ENCODE measurements around the gene FNDC3B. TPM values are rescaled to one million over a fixed set of nuclear protein-coding genes. Genes with fewer than 3 reads are reported as not detected.
A peak's percentile ranks its signal among the peaks of the same experiment; 100 is the strongest.

FNDC3B gene
- total RNA-seq, 2 donors from 2014 or later = 17.6 to 17.9 TPM

- H3K27ac Mint-ChIP-seq = peak overlapping the region; percentile 79
- peaks cover 41% of the 10 kb centered on the region for H3K4me1 Mint-ChIP-seq
- no peaks in the 10 kb centered on the region for H3K27me3 Mint-ChIP-seq
- no peaks in the 10 kb centered on the region for H3K9me3 Mint-ChIP-seq
- peaks cover 5% of the 10 kb centered on the region for H3K36me3 Mint-ChIP-seq (ENCODE audit: low read depth)
- H3K4me3 Mint-ChIP-seq = peak overlapping the region; percentile 29
- no peak for ATAC-seq (replicated peaks)
These were observed 98.8 kb downstream of the FNDC3B start for GRCh38 chr3:172138193-172138537.

DNA sequence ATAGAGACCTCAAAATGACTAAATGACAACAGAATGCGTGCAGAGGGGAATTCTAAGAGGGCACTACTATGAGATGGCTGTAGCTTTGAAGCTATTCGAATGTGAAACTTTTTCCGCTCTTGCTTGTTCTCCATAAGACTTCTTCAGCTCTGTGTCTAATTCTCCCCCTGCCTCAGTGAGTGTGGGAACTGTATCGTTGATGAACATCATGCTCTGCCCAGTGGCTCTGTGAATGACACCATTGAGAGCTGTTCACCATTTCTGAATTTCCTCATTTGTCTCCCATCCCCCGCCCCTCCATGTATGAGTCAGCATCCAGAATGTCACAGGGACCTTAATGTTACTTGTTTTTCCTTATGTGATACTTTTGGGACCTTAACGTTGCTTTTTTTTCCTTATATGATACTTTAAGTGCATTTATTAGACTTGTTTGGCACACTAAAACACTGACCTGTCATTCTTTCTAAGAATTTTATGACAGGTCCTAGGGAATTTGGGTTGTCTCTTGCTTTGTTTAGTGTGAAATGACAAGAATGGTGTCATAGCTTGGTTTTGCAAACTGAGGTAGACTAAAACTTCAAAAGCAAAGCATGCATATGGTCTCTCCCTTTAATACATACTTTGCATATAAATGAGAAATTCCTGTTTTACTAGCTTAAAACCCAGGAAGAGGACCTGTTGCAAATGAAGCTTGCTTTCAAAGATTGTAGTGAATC lies 99.6 kb downstream of the FNDC3B start:
- H3K27me3 Mint-ChIP-seq = no peaks in the 10 kb centered on the region
- peaks cover 36% of the 10 kb centered on the region for H3K4me1 Mint-ChIP-seq
- ATAC-seq (replicated peaks) = peak; percentile 76
- peaks cover 5% of the 10 kb centered on the region for H3K36me3 Mint-ChIP-seq (ENCODE audit: low read depth)
- H3K4me3 Mint-ChIP-seq = peak overlapping the region; percentile 73
- peak overlapping the region; percentile 86 for H3K27ac Mint-ChIP-seq
- H3K9me3 Mint-ChIP-seq = no peaks in the 10 kb centered on the region

DNA sequence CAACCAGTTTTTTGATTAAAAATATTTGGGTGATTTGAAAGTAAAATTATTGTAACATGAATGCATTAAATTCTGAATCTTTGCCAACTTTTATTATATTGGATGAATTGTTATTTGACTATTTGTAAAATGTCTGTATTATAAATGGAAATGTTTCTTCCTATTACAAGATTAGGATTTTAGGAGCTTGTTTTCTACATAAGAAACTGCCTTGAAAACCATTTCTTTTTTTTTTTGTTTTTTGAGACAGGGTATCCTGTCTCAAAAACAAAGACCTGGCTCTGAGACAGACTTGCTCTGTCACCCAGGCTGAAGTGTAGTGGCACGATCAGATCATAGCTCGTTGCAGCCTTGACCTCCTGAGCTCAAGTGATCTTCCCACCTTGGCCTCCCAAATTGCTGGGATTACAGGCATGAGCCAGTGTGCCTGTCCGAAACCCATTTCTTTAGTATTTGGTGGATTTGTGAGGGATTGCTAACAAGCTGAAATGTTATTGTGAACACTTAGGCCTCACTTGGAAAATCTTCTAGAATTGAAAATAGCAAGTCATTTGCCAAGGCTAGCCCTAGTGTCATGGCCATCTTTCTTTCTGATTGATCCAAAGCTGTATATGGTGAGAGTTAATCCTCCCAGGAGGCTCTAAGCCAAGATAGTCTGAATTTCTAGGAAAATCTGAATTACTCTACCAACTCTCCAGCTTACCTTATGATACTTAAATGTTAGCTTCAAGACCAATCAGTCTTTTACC lies 100.3 kb downstream of the FNDC3B start:
- Mint-ChIP-seq H3K9me3 (no peaks in the 10 kb centered on the region), H3K36me3 (ENCODE audit: low read depth) (peaks cover 5% of the 10 kb centered on the region), H3K4me1 (peaks cover 34% of the 10 kb centered on the region), H3K27me3 (no peaks in the 10 kb centered on the region), H3K27ac (peak overlapping the region; percentile 56), H3K4me3 (peak overlapping the region; percentile 73)
- ATAC-seq (replicated peaks) = no peak

DNA sequence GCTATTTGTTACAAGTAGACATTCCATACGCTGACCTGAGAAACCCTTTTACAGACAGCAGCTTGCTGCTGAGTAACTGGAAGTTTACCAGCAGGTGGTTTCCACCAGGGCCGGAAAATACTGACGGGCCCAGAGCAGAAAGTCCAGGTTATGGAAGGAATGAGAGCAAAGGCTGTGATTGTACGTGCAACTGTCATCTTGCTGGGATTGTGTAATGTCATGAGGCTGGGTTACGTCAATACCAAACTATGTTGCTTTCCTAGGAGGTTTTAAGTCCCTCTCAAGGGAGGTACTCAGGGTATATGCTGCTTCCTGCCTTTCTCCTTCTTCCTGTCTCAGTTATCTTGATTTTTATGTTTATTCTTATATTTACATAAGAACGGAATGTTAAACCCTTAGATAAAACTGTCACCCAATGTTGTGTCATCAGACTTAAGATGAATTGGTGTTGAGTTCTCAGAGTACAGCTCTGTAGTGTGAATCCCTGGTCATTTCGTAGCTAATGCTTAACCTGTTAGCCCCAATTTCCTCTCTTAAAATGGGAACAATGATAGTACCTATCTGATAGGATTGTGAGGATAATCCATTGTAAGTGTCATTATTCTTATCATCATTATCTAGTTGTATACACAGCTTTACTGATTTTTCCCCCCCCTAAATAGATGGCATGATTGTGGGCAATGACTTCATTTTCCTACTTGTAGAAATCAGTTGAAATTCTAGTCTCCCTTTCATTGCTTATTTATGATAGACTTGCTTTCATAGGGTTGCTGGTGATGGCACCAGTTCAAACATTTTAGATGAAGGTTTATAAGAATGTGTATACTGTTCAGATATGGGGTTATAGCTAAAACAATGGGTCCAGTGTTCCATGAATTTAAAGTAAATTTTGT lies 101.4 kb downstream of the FNDC3B start:
- H3K36me3 Mint-ChIP-seq (ENCODE audit: low read depth) = no peaks in the 10 kb centered on the region
- peak overlapping the region; percentile 56 for H3K27ac Mint-ChIP-seq
- H3K4me3 Mint-ChIP-seq = peak overlapping the region; percentile 30
- no peaks in the 10 kb centered on the region for H3K27me3 Mint-ChIP-seq
- H3K4me1 Mint-ChIP-seq = peaks cover 28% of the 10 kb centered on the region
- peak; percentile 24 for ATAC-seq (replicated peaks)
- H3K9me3 Mint-ChIP-seq = no peaks in the 10 kb centered on the region

DNA sequence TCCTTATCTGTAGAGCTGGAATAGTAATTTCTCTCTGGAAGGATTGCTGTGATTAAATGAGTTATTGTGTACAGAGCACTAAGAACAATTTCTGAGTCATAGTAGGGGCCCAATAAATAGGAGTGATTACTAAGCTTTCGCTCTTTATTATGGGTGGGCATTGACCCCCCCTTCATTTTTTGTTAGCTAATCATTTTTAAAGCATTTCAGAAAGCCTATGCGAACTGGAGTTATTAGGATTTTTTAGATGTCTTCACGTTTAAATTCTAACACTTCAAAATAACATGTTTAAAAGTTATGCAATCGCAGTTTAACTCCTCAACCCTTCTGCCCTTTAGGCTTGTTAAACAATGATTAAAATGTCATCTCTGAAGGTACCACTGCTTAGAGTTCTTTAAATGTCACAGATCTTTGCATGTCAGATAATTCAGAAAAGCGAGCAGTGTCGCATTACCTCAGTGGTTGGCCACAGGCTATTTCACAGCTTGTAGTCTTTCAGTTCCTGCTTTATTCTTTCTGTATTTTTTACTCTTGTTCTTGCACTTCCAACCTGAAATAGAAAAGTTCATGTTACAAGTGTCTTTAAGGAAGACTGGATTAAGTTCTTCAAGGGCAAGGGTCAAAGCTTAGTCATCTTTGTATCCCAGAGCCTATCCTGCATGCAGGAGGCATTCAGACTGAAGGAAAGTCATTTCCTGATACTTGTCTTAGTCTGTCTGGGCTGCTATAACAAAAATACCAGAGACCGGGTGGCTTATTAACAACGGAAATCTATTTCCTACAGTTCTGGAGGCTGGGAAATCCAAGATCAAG lies 102.9 kb downstream of the FNDC3B start:
- Mint-ChIP-seq H3K9me3 (no peaks in the 10 kb centered on the region), H3K36me3 (ENCODE audit: low read depth) (no peaks in the 10 kb centered on the region), H3K4me3 (no peak overlapping the region), H3K27ac (no peak overlapping the region), H3K4me1 (peaks cover 31% of the 10 kb centered on the region), H3K27me3 (no peaks in the 10 kb centered on the region)
- ATAC-seq (replicated peaks) = no peak

DNA sequence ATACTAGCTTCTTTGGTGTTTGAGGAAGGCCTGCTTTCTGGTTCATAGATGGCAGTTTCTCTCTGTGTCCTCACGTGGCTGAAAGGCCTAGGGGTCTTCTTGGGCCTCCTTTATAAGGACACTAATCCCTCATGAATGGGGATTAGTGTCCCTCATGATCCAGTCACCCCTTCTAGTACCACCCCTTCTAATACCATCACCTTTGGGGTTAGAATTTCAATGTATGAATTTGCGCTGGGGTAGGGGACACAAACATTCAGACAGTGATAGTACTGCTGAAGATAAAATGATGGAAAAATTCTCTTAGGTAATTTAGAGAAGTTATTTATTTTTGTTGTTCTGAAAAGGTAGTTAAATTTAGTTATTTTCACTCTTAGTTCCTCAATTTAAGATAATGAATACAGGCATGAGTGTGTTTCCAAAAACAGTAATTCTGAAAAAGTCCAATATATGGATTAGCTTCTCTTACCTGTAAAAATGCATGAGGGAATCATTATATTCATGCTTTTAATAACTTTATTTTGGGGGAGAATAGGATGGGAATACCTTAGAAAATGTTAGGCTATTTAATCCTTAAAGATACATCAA lies 103.6 kb downstream of the FNDC3B start:
- Mint-ChIP-seq H3K4me3 (no peak overlapping the region), H3K36me3 (ENCODE audit: low read depth) (no peaks in the 10 kb centered on the region), H3K27ac (no peak overlapping the region), H3K27me3 (no peaks in the 10 kb centered on the region), H3K9me3 (no peaks in the 10 kb centered on the region), H3K4me1 (peaks cover 29% of the 10 kb centered on the region)
- ATAC-seq (replicated peaks) = no peak

DNA sequence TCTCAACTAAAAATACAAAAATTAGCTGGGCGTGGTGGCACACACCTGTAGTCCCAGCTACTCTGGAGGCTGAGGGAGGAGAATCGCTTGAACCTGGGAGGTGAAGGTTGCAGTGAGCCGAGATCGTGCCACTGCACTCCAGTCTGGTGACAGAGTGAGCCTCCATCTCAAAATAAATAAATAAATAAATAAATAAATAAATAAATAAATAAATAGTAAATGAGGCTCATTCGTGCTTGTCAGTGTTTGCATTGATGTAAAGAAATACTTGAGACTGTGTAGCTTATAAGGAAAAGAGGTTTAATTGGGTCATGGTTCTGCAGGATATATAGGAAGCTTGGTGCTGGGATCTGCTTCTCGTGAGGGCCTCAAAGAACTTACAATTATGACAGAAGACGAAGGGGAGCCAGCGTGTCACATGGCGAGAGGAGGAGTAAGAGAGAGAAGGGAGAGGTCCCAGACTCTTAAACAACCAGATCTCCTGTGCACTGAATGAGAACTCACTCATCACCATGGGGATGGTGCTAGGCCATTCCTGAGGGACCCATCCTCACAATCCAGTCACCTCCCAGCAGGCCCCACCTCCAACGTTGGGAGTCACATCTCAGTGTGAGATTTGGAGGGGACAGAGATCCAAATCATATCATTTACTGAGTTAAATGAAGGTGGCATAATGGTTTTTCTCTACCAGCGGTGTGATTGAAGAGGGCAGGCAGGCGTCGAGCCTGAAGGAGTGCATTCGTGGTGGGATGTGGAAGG lies 104.5 kb downstream of the FNDC3B start:
- Mint-ChIP-seq H3K27ac (no peak overlapping the region), H3K36me3 (ENCODE audit: low read depth) (no peaks in the 10 kb centered on the region), H3K4me3 (no peak overlapping the region), H3K27me3 (no peaks in the 10 kb centered on the region), H3K9me3 (no peaks in the 10 kb centered on the region), H3K4me1 (peaks cover 27% of the 10 kb centered on the region)
- ATAC-seq (replicated peaks) = no peak

- no peaks in the 10 kb centered on the region for H3K36me3 Mint-ChIP-seq (ENCODE audit: low read depth)
- H3K27me3 Mint-ChIP-seq = no peaks in the 10 kb centered on the region
- H3K27ac Mint-ChIP-seq = no peak overlapping the region
- H3K9me3 Mint-ChIP-seq = no peaks in the 10 kb centered on the region
- ATAC-seq (replicated peaks) = no peak
- no peak overlapping the region for H3K4me3 Mint-ChIP-seq
- H3K4me1 Mint-ChIP-seq = peaks cover 24% of the 10 kb centered on the region
These were observed 105.2 kb downstream of the FNDC3B start for GRCh38 chr3:172144601-172145000.

DNA sequence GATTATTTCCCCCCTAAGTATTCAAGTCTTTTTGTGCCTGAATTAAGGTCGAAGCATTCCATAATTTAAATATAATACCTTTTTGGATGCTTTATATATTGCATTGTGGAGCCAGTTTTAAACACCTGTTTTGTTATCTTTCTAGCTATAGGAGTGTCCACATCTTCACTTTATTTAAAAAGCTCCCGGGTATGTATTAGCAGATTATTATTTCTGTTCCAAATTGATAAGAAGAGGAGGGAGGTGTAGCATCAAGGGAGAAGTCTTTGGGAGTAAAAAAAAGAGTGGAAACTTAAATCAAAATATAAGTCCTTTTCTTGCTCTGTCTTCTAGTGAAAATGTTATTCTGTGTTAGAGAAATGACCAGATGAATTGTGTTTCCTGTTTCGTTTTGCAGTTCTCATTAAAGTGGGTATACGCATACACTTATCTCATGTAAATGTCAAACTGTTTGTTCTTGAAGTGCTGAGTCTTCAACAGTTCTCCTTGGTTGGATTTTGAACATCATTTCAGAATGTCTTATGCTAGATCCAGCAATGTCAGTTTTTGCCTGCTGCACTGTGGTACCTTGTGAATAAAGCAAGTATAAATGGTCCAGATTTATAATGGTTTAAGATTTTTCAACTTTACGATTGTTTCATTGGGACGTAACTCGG lies 105.8 kb downstream of the FNDC3B start:
- peak; percentile 38 for ATAC-seq (replicated peaks)
- no peaks in the 10 kb centered on the region for H3K27me3 Mint-ChIP-seq
- H3K27ac Mint-ChIP-seq = no peak overlapping the region
- no peak overlapping the region for H3K4me3 Mint-ChIP-seq
- H3K4me1 Mint-ChIP-seq = peaks cover 24% of the 10 kb centered on the region
- no peaks in the 10 kb centered on the region for H3K36me3 Mint-ChIP-seq (ENCODE audit: low read depth)
- no peaks in the 10 kb centered on the region for H3K9me3 Mint-ChIP-seq

DNA sequence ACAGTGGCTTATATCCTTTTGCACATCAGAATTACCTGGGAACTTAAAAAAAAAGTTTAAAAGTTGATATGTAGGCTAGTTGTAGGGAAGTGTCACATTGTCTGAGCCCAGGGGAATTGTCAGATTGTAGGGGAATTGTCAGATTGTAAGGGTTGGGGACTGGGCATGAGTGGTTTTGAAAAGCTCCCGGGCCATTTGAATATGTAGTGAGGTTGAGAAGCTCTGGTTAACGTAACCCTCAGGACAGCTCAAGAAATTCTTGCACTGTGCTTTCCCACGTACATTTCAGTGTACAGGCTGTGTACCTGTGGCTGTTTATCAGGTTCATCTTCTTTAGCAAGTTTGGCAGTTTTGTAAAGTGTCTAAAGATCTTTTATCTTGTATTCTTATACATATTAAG lies 107.0 kb downstream of the FNDC3B start:
- Mint-ChIP-seq H3K9me3 (no peaks in the 10 kb centered on the region), H3K4me1 (peaks cover 24% of the 10 kb centered on the region), H3K27me3 (no peaks in the 10 kb centered on the region), H3K27ac (no peak overlapping the region), H3K4me3 (no peak overlapping the region), H3K36me3 (ENCODE audit: low read depth) (no peaks in the 10 kb centered on the region)
- no peak for ATAC-seq (replicated peaks)

DNA sequence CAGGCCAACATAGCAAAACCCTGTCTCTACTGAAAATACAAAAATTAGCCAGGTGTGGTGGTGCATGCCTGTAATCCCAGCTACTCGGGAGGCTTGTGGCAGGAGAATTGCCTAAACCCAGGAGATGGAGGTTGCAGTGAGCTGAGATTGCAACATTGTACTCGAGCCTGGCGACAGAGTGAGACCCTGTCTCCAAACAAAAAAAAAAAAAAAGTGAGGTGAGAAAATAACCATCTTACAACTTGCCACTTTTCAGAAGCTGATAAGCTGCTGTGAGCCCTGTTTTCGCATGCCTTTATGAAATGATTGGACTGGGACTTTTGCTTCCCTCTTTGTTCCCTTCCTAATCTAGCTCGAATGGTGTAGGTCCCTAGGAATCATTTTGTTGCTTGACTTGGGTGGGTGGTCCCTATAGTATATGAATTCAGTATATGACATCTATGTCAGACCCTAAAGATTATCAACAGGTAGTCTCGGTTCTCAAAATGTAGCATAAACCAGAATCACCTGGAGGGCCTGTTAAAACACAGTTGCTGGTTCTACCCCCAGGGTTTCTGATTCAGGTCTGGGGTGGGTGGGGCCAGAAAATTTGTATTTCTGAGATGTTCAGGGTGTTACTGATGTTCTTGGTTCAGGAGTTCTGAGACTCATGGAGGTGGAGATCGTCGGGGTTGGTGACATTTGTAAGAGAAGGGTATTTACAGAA lies 107.9 kb downstream of the FNDC3B start:
- Mint-ChIP-seq H3K27ac (no peak overlapping the region), H3K27me3 (no peaks in the 10 kb centered on the region), H3K36me3 (ENCODE audit: low read depth) (no peaks in the 10 kb centered on the region), H3K4me3 (no peak overlapping the region), H3K4me1 (peaks cover 27% of the 10 kb centered on the region), H3K9me3 (no peaks in the 10 kb centered on the region)
- no peak for ATAC-seq (replicated peaks)

DNA sequence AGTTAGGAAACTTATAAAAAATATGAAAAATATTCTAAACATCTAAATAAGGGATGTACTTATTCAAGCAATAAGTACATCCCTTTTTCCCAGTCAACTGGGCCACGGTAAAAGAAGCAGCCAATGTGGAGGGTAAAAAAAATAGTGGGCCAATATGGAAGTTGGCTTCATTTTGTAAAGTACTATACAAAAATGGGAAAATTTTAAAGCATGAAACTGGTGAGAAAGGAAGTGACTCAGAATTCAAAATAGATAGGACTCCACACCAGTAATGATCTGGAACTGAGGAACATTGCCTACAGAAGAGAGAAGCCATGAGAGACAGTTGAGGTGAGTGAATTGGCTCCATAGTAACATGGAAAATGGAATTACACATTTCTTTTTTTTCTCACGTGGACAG lies 108.9 kb downstream of the FNDC3B start:
- Mint-ChIP-seq H3K4me3 (no peak overlapping the region), H3K9me3 (no peaks in the 10 kb centered on the region), H3K4me1 (peaks cover 36% of the 10 kb centered on the region), H3K27me3 (no peaks in the 10 kb centered on the region), H3K27ac (no peak overlapping the region), H3K36me3 (ENCODE audit: low read depth) (peaks cover 4% of the 10 kb centered on the region)
- peak; percentile 48 for ATAC-seq (replicated peaks)
